A375 (cell line): ENCODE data around the gene SMCP. TPM values are rescaled to one million over a fixed set of nuclear protein-coding genes. Genes with fewer than 3 reads are reported as not detected.

Experiments used
- total RNA-seq: library from RNA; depleted of rRNA; stranded (reverse); fragments of >200 nt; shearing (Covaris generic); gene quantifications from 2 replicates; pipeline ENCODE4 v1.2.3, GENCODE V29; 2014; rRNA removed

The SMCP gene
- total RNA-seq: not detected in 2 replicates

GRCh38 chr1:152878042-152878441, at the start of gene SMCP:
Gene SMCP (plus strand): TSS chr1:152878322. CDS start chr1:152884423, 6,101 bp downstream.

GRCh38 chr1:152842556-152842955, 35.6 kb upstream of the SMCP start, which contains the start of gene LCE6A:
Gene LCE6A (plus strand): TSS chr1:152842856. CDS start chr1:152843521, 665 bp downstream.

GRCh38 chr1:152859696-152860095, 18.4 kb upstream of the SMCP start, which contains the start of gene LCE7A:
Gene LCE7A (plus strand): TSS chr1:152859996. CDS start chr1:152860698, 702 bp downstream.

GRCh38 chr1:152907686-152908601, 29.8 kb downstream of the SMCP start, which contains the start of gene IVL:
Gene IVL (plus strand): TSS chr1:152908546. CDS start chr1:152909798, 1,252 bp downstream.

Other genes with a start within 250 kb of the SMCP start
- gene LCE2D, start 214.9 kb upstream of the SMCP start, total RNA-seq: not detected in 2 replicates
- not detected in 2 replicates for gene LCE2C, start 203.0 kb upstream of the SMCP start, total RNA-seq
- not detected in 2 replicates for gene LCE2B, start 192.2 kb upstream of the SMCP start, total RNA-seq
- not detected in 2 replicates for gene LCE2A, start 180.0 kb upstream of the SMCP start, total RNA-seq
- gene LCE4A, start 170.2 kb upstream of the SMCP start, total RNA-seq: not detected in 2 replicates
- gene KPRP, start 120.3 kb upstream of the SMCP start, total RNA-seq: not detected in 2 replicates
- gene LCE1F, start 103.2 kb upstream of the SMCP start, total RNA-seq: not detected in 2 replicates
- gene LCE1E, start 92.1 kb upstream of the SMCP start, total RNA-seq: not detected in 2 replicates
- not detected in 2 replicates for gene LCE1D, start 81.6 kb upstream of the SMCP start, total RNA-seq
- gene LCE1C, start 71.7 kb upstream of the SMCP start, total RNA-seq: not detected in 2 replicates
- not detected in 2 replicates for gene LCE1B, start 66.4 kb upstream of the SMCP start, total RNA-seq
- not detected in 2 replicates for gene LCE1A, start 50.8 kb upstream of the SMCP start, total RNA-seq
- gene LCE6A, start 35.5 kb upstream of the SMCP start, total RNA-seq: not detected in 2 replicates
- gene LCE7A, start 18.3 kb upstream of the SMCP start, total RNA-seq: not detected in 2 replicates
- gene IVL, start 30.2 kb downstream of the SMCP start, total RNA-seq: 0.08 TPM in 1 of 2 replicates, not detected in the other
- gene SPRR5, start 68.9 kb downstream of the SMCP start, total RNA-seq: not detected in 2 replicates
- not detected in 2 replicates for gene SPRR4, start 92.3 kb downstream of the SMCP start, total RNA-seq
- not detected in 2 replicates for gene SPRR1A, start 105.8 kb downstream of the SMCP start, total RNA-seq
- not detected in 2 replicates for gene SPRR3, start 123.4 kb downstream of the SMCP start, total RNA-seq
- gene SPRR1B, start 152.9 kb downstream of the SMCP start, total RNA-seq: not detected in 2 replicates
- 0.40 and 1.4 TPM in 2 replicates for gene SPRR2D, start 162.8 kb downstream of the SMCP start, total RNA-seq
- not detected in 2 replicates for gene SPRR2A, start 179.2 kb downstream of the SMCP start, total RNA-seq
- not detected in 2 replicates for gene SPRR2B, start 193.3 kb downstream of the SMCP start, total RNA-seq
- gene SPRR2E, start 216.2 kb downstream of the SMCP start, total RNA-seq: not detected in 2 replicates
- gene SPRR2F, start 235.2 kb downstream of the SMCP start, total RNA-seq: not detected in 2 replicates